SW480 (cell line): ENCODE measurements around the gene RASA4B.
"Not testable (repeated sequence)": the region's sequence is repeated elsewhere in the genome, so short reads cannot be mapped to it uniquely, and the experiment has no call there.

Experiments used
- DNase-seq: peaks from one replicate; pipeline ENCODE4 v3.0.0-alpha.2; 2016; ENCODE audit warnings: low spot score

The RASA4B gene

GRCh38 chr7:102511860-102512522 lies 5.6 kb downstream of the RASA4B start:
- DNase-seq = not testable (repeated sequence)

DNA sequence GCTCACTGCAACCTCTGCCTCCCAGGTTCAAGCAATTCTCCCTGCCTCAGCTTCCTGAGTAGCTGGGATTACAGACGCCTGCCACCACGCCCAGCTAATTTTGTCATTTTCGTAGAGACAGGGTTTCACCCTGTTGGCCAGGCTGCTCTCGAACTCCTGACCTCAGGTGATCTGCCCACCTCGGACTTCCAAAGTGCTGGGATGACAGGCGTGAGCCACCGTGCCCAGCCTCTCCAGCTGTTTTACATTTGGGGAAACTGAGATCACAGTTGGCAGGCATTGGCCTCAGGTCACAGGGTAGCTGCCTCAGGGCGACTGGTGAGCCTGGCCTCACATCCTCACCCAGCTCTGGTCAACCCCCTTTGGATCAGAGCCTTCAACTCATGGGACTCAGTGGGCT lies 7.0 kb downstream of the RASA4B start:
- DNase-seq = not testable (repeated sequence)

DNA sequence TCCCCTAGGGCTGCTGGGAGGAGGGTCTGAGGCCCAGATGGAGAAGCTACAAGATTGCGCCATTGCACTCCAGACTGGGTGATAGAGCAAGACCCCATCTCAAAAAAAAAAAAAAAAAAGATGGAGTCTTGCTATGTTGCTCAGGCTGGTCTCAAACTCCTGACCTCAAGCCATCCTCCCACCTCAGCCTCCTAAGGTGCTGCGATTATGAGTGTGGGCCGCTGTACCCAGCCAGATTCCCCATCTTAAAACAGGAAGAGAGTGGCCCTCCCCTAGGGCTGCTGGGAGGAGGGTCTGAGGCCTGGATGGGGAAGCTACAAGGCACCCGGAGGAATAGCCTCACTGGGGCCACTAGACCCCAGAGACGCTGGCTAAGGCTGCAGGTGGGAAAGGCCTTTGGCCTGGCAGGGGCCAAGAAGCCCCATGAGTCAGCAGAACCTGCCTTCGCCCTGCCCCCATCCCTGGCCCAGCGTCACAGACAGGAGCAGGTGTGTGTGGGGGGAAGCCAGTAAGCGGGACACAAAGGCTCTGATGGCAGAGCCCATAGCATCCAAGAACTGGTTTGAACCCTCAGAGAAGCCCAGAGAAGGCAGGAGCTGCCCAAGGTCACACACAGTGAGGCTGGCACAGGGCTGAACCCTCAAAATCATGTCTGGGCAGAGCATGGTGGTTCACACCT lies 10.0 kb downstream of the RASA4B start:
- DNase-seq = not testable (repeated sequence)

DNA sequence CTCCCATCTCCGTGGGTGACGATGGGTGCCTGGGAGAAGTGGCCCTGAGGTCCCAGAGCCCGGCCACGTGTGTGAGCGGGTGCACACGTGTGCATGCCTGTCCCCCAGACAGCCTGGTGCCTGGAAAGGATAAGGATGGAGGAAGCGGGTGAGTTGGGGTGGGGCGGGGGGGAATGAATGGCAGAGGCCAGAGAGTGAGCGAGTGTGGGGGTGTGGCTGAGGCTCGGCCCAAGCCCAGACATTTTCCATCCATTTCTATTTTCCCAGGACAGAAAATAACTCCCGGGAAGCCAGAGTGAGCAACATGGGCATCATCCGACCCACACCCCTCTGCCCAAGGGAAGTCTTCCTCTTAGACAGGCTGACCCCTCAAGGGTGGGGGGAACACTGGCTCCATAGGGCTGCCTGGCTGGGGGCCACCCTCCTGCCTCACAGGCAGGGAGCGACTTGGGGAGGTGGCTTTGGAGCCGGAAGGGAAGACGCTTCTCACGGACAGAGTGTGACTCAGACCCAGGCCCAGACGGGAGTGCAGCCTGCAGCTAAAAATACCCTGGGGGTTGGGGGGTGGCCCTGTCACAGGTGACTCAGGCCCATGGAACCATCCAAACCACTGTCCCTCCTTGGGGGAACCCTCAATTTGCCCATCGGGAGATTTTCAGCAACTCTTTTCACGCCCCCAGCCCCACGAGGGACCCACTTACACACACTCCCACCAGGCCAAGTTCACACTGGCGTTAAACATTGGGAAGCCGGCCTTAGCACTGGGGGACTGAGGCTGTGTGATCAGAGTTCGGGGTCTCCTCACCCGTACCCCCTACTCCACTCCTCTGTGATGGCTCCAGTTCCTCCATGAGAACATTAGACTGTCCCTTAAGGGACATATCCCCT lies 12.0 kb downstream of the RASA4B start:
- not testable (repeated sequence) for DNase-seq

DNA sequence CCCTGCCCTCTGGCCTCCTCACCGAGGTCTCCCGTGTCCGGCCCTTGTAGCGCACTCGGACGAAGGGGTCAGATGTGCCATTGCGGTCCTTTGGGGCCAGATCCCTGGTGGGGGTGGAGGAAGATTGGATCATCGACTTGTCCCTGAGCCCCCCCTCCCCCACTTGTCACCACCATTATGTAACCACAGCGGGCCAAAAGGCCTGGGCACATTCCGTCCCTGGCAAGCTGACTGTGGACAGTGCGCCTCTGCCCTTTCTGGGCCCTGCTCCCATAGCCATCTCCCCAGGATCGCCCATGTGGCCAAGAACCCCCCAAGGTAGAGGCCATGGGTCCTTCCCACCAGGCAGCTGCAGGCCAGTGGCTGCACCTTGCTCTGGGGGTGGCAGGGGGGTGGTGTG lies 14.4 kb downstream of the RASA4B start:
- not testable (repeated sequence) for DNase-seq

- not testable (repeated sequence) for DNase-seq
Measured at GRCh38 chr7:102498321-102498720, 19.3 kb downstream of the RASA4B start.

- not testable (repeated sequence) for DNase-seq
Measured at GRCh38 chr7:102497308-102497707, 20.3 kb downstream of the RASA4B start.

DNA sequence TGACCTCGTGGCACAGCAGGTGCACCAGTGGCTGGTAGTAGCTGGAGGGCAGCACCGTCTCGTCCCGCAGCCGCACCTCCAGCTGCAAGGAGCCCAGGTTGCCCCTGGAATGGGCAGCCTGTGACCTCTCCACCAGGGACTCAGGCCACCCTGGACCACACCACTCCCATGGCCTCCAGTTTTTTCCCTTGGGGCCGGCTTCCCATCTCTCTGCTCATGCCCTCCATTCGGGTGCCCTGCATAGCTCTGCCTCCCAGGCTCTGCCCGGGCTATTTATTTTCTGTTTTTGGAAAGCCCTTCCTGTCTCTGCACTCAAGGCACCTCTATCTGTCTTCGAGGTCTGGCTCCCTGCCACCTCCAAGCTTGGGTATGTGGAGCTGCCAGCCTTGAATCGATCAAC lies 20.7 kb downstream of the RASA4B start:
- not testable (repeated sequence) for DNase-seq

GRCh38 chr7:102494473-102495149 lies 23.0 kb downstream of the RASA4B start:
- not testable (repeated sequence) for DNase-seq

GRCh38 chr7:102494026-102494425 lies 23.6 kb downstream of the RASA4B start:
- DNase-seq = not testable (repeated sequence)

- not testable (repeated sequence) for DNase-seq
Measured at GRCh38 chr7:102493220-102493935, 24.2 kb downstream of the RASA4B start.

GRCh38 chr7:102490529-102491075 lies 27.0 kb downstream of the RASA4B start:
- not testable (repeated sequence) for DNase-seq

DNA sequence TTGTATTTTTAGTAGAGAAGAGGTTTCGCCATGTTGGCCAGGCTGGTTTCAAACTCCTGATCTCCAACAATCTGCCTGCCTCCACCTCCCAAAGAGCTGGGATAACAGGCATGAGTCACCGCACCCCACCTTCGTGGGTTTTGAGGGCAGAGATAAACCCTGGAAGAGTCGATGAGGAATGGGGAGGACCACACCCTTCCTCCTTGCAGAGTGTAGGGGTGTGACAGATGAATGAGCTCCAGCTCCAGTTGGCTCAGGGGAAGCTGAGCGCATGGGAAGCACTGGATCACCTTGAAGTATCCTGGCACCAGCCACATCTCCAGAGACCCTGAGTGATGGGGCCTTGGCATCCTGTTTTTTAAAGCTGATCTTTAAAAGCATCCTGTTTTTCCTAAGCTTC lies 33.3 kb downstream of the RASA4B start:
- DNase-seq = not testable (repeated sequence)

- DNase-seq = not testable (repeated sequence)
Measured at GRCh38 chr7:102481962-102482361, 35.6 kb downstream of the RASA4B start.

DNA sequence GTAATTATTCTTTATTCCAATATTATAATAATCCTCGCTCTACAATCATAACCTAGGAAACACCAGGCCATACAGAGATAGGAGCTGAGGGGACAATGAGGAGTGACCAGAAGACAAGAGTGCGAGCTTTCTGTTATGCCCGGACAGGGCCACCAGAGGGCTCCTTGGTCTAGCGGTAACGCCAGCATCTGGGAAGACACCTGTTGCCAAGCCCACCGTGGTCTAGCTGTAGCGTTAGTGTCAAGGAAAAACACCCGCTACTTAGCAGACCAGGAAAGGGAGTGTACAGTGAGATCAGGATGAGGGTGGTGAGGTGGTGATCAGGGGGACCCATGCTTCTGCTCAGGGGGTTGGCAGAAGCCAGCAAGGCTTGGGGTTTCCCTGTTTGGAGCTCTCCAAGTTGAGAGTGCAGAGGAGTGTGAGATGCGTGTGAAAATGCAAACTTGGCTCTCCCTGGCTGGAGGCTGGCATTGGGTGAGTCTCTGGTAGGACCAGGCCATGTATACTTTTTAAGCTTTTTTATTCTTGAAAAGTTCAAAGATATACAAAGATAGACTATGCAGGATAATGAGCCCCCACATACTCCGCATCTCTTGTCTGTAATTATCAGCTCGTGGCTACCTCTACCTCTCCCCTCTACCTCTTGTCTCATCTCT lies 37.5 kb downstream of the RASA4B start:
- not testable (repeated sequence) for DNase-seq

DNA sequence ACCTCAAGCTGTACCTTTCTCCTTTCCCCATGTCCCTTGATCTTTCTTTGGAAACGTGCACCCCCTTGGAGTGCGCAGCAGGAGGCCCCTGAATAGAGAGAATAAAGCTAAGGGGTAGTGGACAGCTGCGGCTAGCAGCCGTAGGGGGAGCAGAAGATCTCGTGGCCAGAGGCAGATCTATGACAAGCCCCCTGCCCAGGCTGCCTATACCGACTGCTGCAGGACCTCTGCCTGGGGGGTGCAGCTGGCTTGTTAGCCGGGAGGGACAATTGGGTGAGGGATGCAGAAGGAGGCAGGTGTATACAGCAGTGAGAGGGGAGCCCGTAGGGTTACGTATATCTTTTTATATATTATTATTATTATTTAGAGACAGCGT lies 38.4 kb downstream of the RASA4B start:
- not testable (repeated sequence) for DNase-seq

DNA sequence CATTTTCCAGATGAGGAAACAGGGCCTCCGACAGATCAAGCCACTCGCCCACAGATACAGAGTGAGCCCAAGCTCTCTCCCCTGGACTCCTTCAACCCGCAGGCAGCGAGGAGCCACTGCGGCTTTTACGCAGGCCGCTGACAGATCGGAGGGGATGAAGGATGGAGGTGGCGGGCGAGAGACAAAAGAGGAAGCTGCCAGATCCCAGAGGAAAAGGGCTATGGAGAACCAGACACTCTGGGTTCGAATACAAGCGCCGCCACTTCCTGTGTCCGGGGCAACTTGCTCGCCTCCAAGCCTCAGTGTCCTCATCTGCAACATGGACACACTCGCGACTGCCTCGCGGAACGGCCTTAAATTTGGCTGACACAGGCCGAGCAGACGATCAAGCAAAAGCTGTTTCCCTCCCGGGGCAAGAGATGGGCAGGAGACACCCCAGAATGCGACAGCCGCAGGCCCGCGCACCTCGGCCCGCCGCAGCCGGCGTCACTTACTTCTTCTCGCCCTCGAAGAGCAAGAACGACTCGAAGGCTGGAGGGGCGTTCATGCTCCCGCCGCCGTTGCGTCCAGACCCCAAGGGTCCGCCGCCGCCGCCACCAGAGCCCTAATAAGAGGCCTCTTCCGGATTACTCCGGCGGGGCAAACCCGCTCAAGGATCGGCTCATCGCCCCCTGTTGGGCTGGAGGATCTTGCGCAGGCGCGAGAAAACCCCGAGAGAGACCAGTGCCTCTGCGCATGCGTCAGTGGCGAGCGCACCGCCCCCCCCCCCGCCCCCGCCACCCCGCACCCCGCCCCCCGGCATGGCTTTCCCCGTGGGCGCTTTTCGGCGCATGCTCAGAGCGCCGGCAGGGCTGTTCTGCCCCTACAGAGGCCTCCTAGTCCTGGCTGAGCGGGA lies 39.0 kb downstream of the RASA4B start, which contains the start of gene POLR2J:
Gene POLR2J (minus strand): TSS at position 609 of the 895 bp plus-strand sequence. CDS start 62 bp downstream, at position 547.
- not testable (repeated sequence) for DNase-seq

DNA sequence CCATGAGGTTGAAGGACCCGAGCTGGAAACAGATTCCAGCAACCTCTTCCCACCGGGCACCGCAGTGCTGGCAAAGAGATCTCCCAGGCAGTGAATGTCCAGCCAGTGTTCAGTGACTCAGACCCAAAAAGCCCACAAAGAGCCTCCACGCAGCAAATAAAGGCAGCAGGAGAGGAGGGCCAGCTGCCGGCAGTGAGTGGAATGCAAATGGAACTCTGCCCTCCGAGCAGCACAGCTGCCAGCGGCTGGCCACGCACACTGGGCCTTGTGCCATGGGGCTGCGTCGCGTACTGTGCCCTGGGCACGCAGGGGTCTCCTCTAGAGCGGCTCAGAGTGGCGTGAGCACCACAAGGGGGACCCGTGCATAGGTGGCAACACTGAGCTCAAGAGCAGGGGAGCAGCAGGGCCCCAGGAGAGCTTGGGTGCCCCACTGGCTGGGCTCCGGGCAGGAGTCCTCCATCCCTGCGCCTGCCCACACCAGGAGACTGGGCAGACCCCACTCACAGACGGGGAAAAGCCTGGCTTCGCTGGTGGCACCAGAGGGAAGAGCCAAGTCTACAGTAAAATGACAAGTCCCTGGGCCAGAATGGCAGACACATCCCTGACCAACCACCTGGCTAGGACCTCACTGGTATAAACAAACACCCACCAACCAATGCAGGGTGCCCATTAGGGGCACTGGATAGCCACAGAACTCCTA lies 42.7 kb downstream of the RASA4B start:
- DNase-seq = not testable (repeated sequence)

- not testable (repeated sequence) for DNase-seq
Measured at GRCh38 chr7:102474116-102474515, 43.5 kb downstream of the RASA4B start.
